Measurements from ENCODE around the gene PLA2G3. TPM values are rescaled to one million over a fixed set of nuclear protein-coding genes. Genes with fewer than 3 reads are reported as not detected.

Gene PLA2G3
- total RNA-seq, 1 experiment from 2014 or later: 8.2 TPM

DNA sequence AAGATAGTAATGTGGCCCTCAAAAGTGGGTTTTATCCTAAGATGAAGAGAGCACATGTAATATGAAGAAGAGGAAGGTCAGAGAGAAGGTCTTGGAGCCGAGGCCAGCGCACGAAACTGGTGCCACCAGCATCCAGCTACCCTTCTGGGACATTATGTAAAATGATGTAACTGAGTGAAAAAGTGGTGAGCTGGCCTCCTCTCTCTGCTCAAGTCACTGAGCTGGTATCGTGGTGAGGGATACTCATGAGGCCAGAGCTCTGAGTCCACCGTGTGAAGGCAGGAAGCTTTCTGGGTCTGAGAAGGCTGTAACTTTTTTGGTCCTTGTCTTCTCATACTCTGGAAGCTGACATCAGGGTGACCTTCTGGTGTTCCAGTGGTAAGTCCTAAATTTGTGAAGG lies 44.7 kb upstream of the PLA2G3 start:
- no peaks in the 10 kb centered on the region for H3K27me3 Mint-ChIP-seq (ENCODE audit: low read depth)
- Histone ChIP-seq H3T11ph (ENCODE audit: low read length) (no peak overlapping the region), H2BK12ac (ENCODE audit: insufficient read length, low read depth, low read length) (no peak overlapping the region), H3K9me3 (ENCODE audit: control insufficient read depth, low read depth, low read length) (no peaks in the 10 kb centered on the region), H2BK5ac (ENCODE audit: insufficient read length, low read length) (no peak overlapping the region), H3K18ac (ENCODE audit: insufficient read length, low read depth, low read length) (no peak overlapping the region), H3K4ac (ENCODE audit: low read depth, low read length) (no peak overlapping the region), H4K91ac (ENCODE audit: insufficient read length, low read depth, low read length) (no peak overlapping the region), H2BK15ac (ENCODE audit: low read depth, low read length) (no peak overlapping the region), H3K4me1 (ENCODE audit: insufficient read depth, low read length) (no peaks in the 10 kb centered on the region), H2BK20ac (ENCODE audit: low read depth, low read length, poor library complexity, severe bottlenecking) (no peak overlapping the region), H2AFZ (ENCODE audit: low read length) (no peak overlapping the region), H3K27ac (ENCODE audit: insufficient read length, low read depth, low read length) (no peak overlapping the region), H4K5ac (ENCODE audit: insufficient read length, low read depth, low read length) (no peak overlapping the region), H4K20me1 (ENCODE audit: control insufficient read depth, insufficient read depth, insufficient read length) (no peaks in the 10 kb centered on the region), H3K56ac (ENCODE audit: insufficient read length, low read depth, low read length) (no peak overlapping the region), H2AK5ac (ENCODE audit: insufficient read length, low read length) (no peak overlapping the region), H3K14ac (ENCODE audit: insufficient read depth, low read length) (no peak overlapping the region), H3K27me3 (ENCODE audit: insufficient read depth, low read length) (no peaks in the 10 kb centered on the region), H3K9ac (ENCODE audit: extremely low read depth, insufficient read length, low read length) (no peak overlapping the region), H3K23ac (ENCODE audit: insufficient read length, low read depth, low read length) (no peak overlapping the region), H3K79me1 (ENCODE audit: insufficient read depth, low read depth, low read length, poor library complexity, severe bottlenecking) (peaks cover 6% of the 10 kb centered on the region), H2BK120ac (ENCODE audit: low read depth, low read length, poor library complexity, severe bottlenecking) (no peak overlapping the region), H3K79me2 (ENCODE audit: insufficient read depth, low read length) (no peaks in the 10 kb centered on the region), H3K23me2 (ENCODE audit: insufficient read length, low read depth, low read length, poor library complexity, severe bottlenecking) (no peaks in the 10 kb centered on the region), H4K8ac (replicated peaks; ENCODE audit: insufficient read length, low read depth, low read length) (no peak overlapping the region), H3K4me2 (ENCODE audit: insufficient read depth, insufficient read length, low read length) (no peak overlapping the region)
- no peak overlapping the region for H3K27ac Mint-ChIP-seq
- TF ChIP-seq, protein P1, sequence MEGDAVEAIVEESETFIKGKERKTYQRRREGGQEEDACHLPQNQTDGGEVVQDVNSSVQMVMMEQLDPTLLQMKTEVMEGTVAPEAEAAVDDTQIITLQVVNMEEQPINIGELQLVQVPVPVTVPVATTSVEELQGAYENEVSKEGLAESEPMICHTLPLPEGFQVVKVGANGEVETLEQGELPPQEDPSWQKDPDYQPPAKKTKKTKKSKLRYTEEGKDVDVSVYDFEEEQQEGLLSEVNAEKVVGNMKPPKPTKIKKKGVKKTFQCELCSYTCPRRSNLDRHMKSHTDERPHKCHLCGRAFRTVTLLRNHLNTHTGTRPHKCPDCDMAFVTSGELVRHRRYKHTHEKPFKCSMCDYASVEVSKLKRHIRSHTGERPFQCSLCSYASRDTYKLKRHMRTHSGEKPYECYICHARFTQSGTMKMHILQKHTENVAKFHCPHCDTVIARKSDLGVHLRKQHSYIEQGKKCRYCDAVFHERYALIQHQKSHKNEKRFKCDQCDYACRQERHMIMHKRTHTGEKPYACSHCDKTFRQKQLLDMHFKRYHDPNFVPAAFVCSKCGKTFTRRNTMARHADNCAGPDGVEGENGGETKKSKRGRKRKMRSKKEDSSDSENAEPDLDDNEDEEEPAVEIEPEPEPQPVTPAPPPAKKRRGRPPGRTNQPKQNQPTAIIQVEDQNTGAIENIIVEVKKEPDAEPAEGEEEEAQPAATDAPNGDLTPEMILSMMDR (conservative IDR thresholded peaks at IDR 0.05): no peak
- no CpG with 5 or more reads among the region's 5 CpGs for WGBS (ENCODE audit: extremely low coverage, insufficient read length, low lambda C conversion rate)
- peaks cover 16 to 41% (median 27%) of the 10 kb centered on the region in 3 experiments for H3K36me3 Mint-ChIP-seq (ENCODE audit: insufficient read depth in 1 of 3, low read depth in 3 of 3)
- no peak for DNase-seq
- H3K4me1 Mint-ChIP-seq: no peaks in the 10 kb centered on the region
- H3K9me3 Mint-ChIP-seq: peaks cover 11% of the 10 kb centered on the region in 2 experiments
- no peak overlapping the region for H3K4me3 Mint-ChIP-seq
